ENCODE data around the gene NRXN2.

NRXN2 gene

GRCh38 chr11:64726867-64727530 lies 4.0 kb upstream of the NRXN2 start:
- Histone ChIP-seq H3K36me3 (ENCODE audit: control insufficient read depth in 1 of 2, insufficient read depth in 2 of 2, low read depth in 1 of 2, low read length in 2 of 2) (no peaks in the 10 kb centered on the region), H2BK15ac (ENCODE audit: low read depth, poor library complexity, severe bottlenecking) (no peak overlapping the region), H3K4me3 (ENCODE audit: insufficient read depth in 1 of 2, low read depth in 1 of 2, low read length in 2 of 2) (no peak overlapping the region), H3K4me2 (ENCODE audit: low read length, poor library complexity, severe bottlenecking) (no peak overlapping the region), H3K4me1 (ENCODE audit: control insufficient read depth, insufficient read depth, low read depth, low read length) (peaks cover 11% of the 10 kb centered on the region), H3K27ac (ENCODE audit: low read length, poor library complexity, severe bottlenecking) (no peak overlapping the region), H2AFZ (ENCODE audit: low read depth, low read length) (no peak overlapping the region), H4K91ac (ENCODE audit: low read length) (no peak overlapping the region), H3K14ac (ENCODE audit: low read length in 2 of 2) (no peak overlapping the region), H3K23ac (ENCODE audit: low read length in 2 of 2) (no peak overlapping the region), H2BK5ac (ENCODE audit: low read depth, low read length, poor library complexity, severe bottlenecking) (no peak overlapping the region), H2AK5ac (ENCODE audit: low read length, severe bottlenecking) (no peak overlapping the region), H3K18ac (ENCODE audit: low read depth in 1 of 2, low read length in 2 of 2) (no peak overlapping the region), H3K4ac (ENCODE audit: low read depth in 1 of 2, low read length in 2 of 2) (no peak overlapping the region), H3K9me3 (ENCODE audit: control insufficient read depth, low read length) (no peaks in the 10 kb centered on the region), H4K8ac (ENCODE audit: low read length) (no peak overlapping the region), H3K79me1 (replicated peaks; ENCODE audit: low read length, poor library complexity, severe bottlenecking) (no peaks in the 10 kb centered on the region), H2BK120ac (ENCODE audit: low read depth, low read length) (no peak overlapping the region), H3K27me3 (ENCODE audit: control insufficient read depth in 1 of 2, insufficient read depth in 1 of 2, low read length in 2 of 2) (peaks cover 53 to 64% of the 10 kb centered on the region in 2 experiments), H2BK12ac (ENCODE audit: low read length in 2 of 2) (no peak overlapping the region), H3K9ac (ENCODE audit: low read length) (no peak overlapping the region)
- 78% methylated on average over 7 of the region's 7 CpGs for WGBS
- no peak for DNase-seq

DNA sequence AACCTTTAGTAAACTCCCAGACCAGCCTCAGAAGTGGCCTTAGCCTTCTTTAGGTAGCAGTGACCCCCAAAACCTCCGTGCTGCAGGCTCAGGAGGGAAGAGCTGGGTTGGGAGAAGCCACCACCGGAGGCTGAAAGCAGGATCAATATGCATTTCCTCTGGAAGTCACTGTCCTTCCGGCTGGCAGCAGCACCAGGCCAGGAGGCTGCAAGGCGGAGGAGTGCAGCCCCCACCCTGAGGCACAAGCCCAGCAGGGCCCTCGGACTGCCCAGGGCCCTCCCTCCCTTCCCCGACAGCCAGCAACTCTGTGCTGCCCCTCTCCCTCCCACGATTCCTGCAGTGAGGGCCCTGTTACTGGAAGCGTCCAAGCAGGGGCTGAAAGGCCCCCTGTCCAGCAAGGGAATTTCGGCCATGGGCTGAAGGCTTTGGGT lies 3.2 kb upstream of the NRXN2 start:
- Histone ChIP-seq H3K4me2 (ENCODE audit: low read length, poor library complexity, severe bottlenecking) (no peak overlapping the region), H3K9me3 (ENCODE audit: control insufficient read depth, low read length) (no peaks in the 10 kb centered on the region), H3K4ac (ENCODE audit: low read depth in 1 of 2, low read length in 2 of 2) (no peak overlapping the region), H3K27ac (ENCODE audit: low read length, poor library complexity, severe bottlenecking) (no peak overlapping the region), H2AFZ (ENCODE audit: low read depth, low read length) (no peak overlapping the region), H3K18ac (ENCODE audit: low read depth in 1 of 2, low read length in 2 of 2) (no peak overlapping the region), H3K14ac (ENCODE audit: low read length in 2 of 2) (no peak overlapping the region), H2BK12ac (ENCODE audit: low read length in 2 of 2) (peak overlapping the region in 1 of 2 experiments; percentile 48), H4K91ac (ENCODE audit: low read length) (no peak overlapping the region), H3K27me3 (ENCODE audit: control insufficient read depth in 1 of 2, insufficient read depth in 1 of 2, low read length in 2 of 2) (peaks cover 60 to 65% of the 10 kb centered on the region in 2 experiments), H3K4me1 (ENCODE audit: control insufficient read depth, insufficient read depth, low read depth, low read length) (peaks cover 11% of the 10 kb centered on the region), H4K8ac (ENCODE audit: low read length) (no peak overlapping the region), H3K36me3 (ENCODE audit: control insufficient read depth in 1 of 2, insufficient read depth in 2 of 2, low read depth in 1 of 2, low read length in 2 of 2) (no peaks in the 10 kb centered on the region), H3K79me1 (replicated peaks; ENCODE audit: low read length, poor library complexity, severe bottlenecking) (no peaks in the 10 kb centered on the region), H2BK120ac (ENCODE audit: low read depth, low read length) (no peak overlapping the region), H2AK5ac (ENCODE audit: low read length, severe bottlenecking) (no peak overlapping the region), H3K4me3 (ENCODE audit: insufficient read depth in 1 of 2, low read depth in 1 of 2, low read length in 2 of 2) (no peak overlapping the region), H2BK5ac (ENCODE audit: low read depth, low read length, poor library complexity, severe bottlenecking) (no peak overlapping the region), H3K23ac (ENCODE audit: low read length in 2 of 2) (no peak overlapping the region), H3K9ac (ENCODE audit: low read length) (no peak overlapping the region), H2BK15ac (ENCODE audit: low read depth, poor library complexity, severe bottlenecking) (no peak overlapping the region)
- WGBS, result 19% methylated on average over 9 of the region's 9 CpGs
- DNase-seq, result no peak

DNA sequence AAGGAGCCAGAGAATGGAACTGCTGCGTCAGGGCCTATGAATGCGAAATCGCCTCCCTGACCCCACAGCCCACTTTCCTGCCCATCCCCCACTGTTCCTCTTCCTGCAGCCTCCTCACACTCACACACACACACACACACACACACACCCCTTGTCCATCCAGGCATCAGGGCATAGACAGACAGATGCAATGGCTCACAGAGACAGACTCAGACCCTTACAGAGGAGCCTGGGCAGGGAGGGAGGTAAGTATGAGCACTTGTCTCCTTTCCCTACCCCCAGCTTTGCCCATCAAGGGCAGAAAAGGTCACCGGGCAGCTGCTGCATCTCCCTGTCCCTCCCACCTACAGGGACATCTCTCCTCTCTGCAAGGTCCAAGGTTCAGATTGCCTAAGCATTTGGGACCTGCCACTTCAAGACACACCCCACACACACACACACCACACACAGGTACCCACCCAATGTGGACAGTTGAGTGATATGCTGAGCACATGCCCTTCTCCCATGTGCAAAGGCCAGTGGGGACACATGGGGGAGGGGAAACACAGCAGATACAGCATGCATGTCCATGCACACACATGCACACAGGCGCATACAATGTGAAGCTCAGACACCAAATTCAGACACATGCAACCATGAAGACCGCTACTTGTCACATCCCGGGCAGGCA lies 2.0 kb upstream of the NRXN2 start:
- no peak overlapping the region for H2BK12ac ChIP-seq (ENCODE audit: low read length in 2 of 2)
- H4K91ac ChIP-seq (ENCODE audit: low read length), result no peak overlapping the region
- H3K36me3 ChIP-seq (ENCODE audit: control insufficient read depth in 1 of 2, insufficient read depth in 2 of 2, low read depth in 1 of 2, low read length in 2 of 2), result no peaks in the 10 kb centered on the region
- peaks cover 66 to 68% of the 10 kb centered on the region in 2 experiments for H3K27me3 ChIP-seq (ENCODE audit: control insufficient read depth in 1 of 2, insufficient read depth in 1 of 2, low read length in 2 of 2)
- no peak overlapping the region for H3K4me2 ChIP-seq (ENCODE audit: low read length, poor library complexity, severe bottlenecking)
- no peak overlapping the region for H2BK5ac ChIP-seq (ENCODE audit: low read depth, low read length, poor library complexity, severe bottlenecking)
- no peak overlapping the region for H2AK5ac ChIP-seq (ENCODE audit: low read length, severe bottlenecking)
- H3K79me1 ChIP-seq (replicated peaks; ENCODE audit: low read length, poor library complexity, severe bottlenecking), result no peaks in the 10 kb centered on the region
- H3K4me3 ChIP-seq (ENCODE audit: insufficient read depth in 1 of 2, low read depth in 1 of 2, low read length in 2 of 2), result no peak overlapping the region
- 87% methylated on average over 7 of the region's 7 CpGs for WGBS
- H2BK15ac ChIP-seq (ENCODE audit: low read depth, poor library complexity, severe bottlenecking), result no peak overlapping the region
- no peak for DNase-seq
- no peak overlapping the region for H3K23ac ChIP-seq (ENCODE audit: low read length in 2 of 2)
- no peak overlapping the region for H4K8ac ChIP-seq (ENCODE audit: low read length)
- no peak overlapping the region for H3K9ac ChIP-seq (ENCODE audit: low read length)
- H3K27ac ChIP-seq (ENCODE audit: low read length, poor library complexity, severe bottlenecking), result no peak overlapping the region
- H3K14ac ChIP-seq (ENCODE audit: low read length in 2 of 2), result no peak overlapping the region
- peaks cover 11% of the 10 kb centered on the region for H3K4me1 ChIP-seq (ENCODE audit: control insufficient read depth, insufficient read depth, low read depth, low read length)
- peak overlapping the region; percentile 36 for H2AFZ ChIP-seq (ENCODE audit: low read depth, low read length)
- no peak overlapping the region for H3K4ac ChIP-seq (ENCODE audit: low read depth in 1 of 2, low read length in 2 of 2)
- H3K9me3 ChIP-seq (ENCODE audit: control insufficient read depth, low read length), result no peaks in the 10 kb centered on the region
- H2BK120ac ChIP-seq (ENCODE audit: low read depth, low read length), result no peak overlapping the region
- H3K18ac ChIP-seq (ENCODE audit: low read depth in 1 of 2, low read length in 2 of 2), result no peak overlapping the region

DNA sequence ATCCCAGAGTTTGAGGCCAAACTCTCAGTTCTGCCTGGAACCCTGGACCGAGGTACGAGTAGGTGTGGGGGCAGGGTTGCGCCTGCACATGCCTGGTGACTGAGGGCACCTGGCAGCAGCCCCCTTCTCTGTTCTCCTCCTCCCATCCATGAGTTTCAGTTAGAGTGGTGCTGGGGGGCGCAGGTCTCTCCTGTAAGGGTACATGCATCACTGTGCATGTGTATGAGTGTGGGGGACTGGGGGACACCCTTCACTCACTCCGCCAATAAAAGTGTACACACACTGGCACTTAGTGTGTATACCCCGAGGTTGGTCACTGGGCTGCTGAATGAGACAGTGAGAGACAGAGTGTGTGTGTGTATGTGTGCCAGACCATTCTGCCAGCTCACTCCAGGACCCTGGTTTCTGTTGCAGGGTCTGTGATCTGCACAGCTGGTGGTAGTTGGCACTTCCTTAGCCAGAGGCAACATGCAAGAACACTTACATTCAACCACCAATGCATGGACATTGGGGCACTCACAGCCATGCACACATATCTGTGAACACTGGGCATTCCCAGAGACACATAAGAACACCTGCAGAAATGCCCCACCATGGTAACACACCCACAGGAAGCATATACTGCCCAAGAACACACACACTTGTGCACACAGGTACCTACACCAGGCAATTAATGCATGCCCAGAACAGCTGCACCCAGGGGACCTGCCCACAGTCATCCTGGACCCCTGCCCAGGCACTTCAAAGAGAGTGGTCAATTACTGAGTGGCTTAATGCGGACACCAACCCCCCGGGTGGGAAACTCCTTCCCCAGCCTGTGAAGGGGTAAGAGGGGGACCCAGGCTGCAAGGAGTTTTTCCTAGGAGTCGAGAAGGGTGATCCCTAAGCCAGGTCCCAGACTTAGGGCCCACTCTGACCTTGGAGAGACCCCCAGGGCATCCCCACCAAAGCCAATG lies 1.2 kb upstream of the NRXN2 start:
- no peak overlapping the region for H3K23ac ChIP-seq (ENCODE audit: low read length in 2 of 2)
- whole genome bisulfite sequencing, result 95% methylated on average over 4 of the region's 9 CpGs
- H3K9ac ChIP-seq (ENCODE audit: low read length), result no peak overlapping the region
- H2BK120ac ChIP-seq (ENCODE audit: low read depth, low read length), result no peak overlapping the region
- H3K4ac ChIP-seq (ENCODE audit: low read depth in 1 of 2, low read length in 2 of 2), result no peak overlapping the region
- no peak overlapping the region for H2AFZ ChIP-seq (ENCODE audit: low read depth, low read length)
- H3K27ac ChIP-seq (ENCODE audit: low read length, poor library complexity, severe bottlenecking), result no peak overlapping the region
- no peak overlapping the region for H2BK15ac ChIP-seq (ENCODE audit: low read depth, poor library complexity, severe bottlenecking)
- H2AK5ac ChIP-seq (ENCODE audit: low read length, severe bottlenecking), result no peak overlapping the region
- peak overlapping the region in 1 of 2 experiments; percentile 4 for H3K4me3 ChIP-seq (ENCODE audit: insufficient read depth in 1 of 2, low read depth in 1 of 2, low read length in 2 of 2)
- H3K4me1 ChIP-seq (ENCODE audit: control insufficient read depth, insufficient read depth, low read depth, low read length), result peaks cover 11% of the 10 kb centered on the region
- no peak overlapping the region for H4K8ac ChIP-seq (ENCODE audit: low read length)
- no peak overlapping the region for H4K91ac ChIP-seq (ENCODE audit: low read length)
- peaks cover 69 to 72% of the 10 kb centered on the region in 2 experiments for H3K27me3 ChIP-seq (ENCODE audit: control insufficient read depth in 1 of 2, insufficient read depth in 1 of 2, low read length in 2 of 2)
- no peak overlapping the region for H2BK5ac ChIP-seq (ENCODE audit: low read depth, low read length, poor library complexity, severe bottlenecking)
- peak overlapping the region; percentile 99 for H3K4me2 ChIP-seq (ENCODE audit: low read length, poor library complexity, severe bottlenecking)
- H2BK12ac ChIP-seq (ENCODE audit: low read length in 2 of 2), result no peak overlapping the region
- no peaks in the 10 kb centered on the region for H3K36me3 ChIP-seq (ENCODE audit: control insufficient read depth in 1 of 2, insufficient read depth in 2 of 2, low read depth in 1 of 2, low read length in 2 of 2)
- H3K14ac ChIP-seq (ENCODE audit: low read length in 2 of 2), result no peak overlapping the region
- H3K9me3 ChIP-seq (ENCODE audit: control insufficient read depth, low read length), result no peaks in the 10 kb centered on the region
- DNase-seq, result no peak
- no peaks in the 10 kb centered on the region for H3K79me1 ChIP-seq (replicated peaks; ENCODE audit: low read length, poor library complexity, severe bottlenecking)
- H3K18ac ChIP-seq (ENCODE audit: low read depth in 1 of 2, low read length in 2 of 2), result no peak overlapping the region

All from mesenchymal stem cell (in vitro differentiated cells and primary cell).